HG03575 (cell line): ENCODE data around the gene MYBPHL.

Experiments
- ATAC-seq: cut with Tn5 transposase; IDR thresholded peaks from one replicate; pipeline ENCODE4 v1.9.1; 2021; ENCODE audit not compliant: unreplicated experiment, insufficient number of reproducible peaks, low FRiP score; ENCODE audit errors: extremely low read depth

The MYBPHL gene

GRCh38 chr1:109306832-109307273 lies at the start of gene MYBPHL:
Gene MYBPHL, minus strand, starts transcription at chr1:109307011. Its CDS starts 20 bp downstream, at chr1:109306991.
- no peak for ATAC-seq

DNA sequence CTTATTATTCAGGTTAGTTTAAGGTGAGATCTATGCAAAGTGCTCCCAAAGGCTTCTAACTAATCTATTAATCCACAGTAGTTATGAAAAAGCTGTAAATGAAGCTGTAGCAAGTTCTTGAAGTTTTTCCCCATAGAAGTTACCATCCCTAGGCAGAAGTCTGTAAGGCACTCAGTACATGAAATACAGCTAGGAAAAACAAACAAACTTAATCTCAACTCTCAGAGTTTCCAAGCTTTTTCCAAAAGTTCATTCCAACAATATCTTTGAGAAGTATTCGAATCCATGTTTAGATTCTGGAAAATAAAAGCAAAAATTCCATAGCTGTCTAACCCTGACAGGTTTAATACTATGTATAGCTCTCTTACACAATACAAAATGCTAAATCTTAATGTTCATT lies 49.7 kb upstream of the MYBPHL start:
- no peak for ATAC-seq

- no peak for ATAC-seq
Observed at GRCh38 chr1:109354929-109355328, 48.1 kb upstream of the MYBPHL start.

DNA sequence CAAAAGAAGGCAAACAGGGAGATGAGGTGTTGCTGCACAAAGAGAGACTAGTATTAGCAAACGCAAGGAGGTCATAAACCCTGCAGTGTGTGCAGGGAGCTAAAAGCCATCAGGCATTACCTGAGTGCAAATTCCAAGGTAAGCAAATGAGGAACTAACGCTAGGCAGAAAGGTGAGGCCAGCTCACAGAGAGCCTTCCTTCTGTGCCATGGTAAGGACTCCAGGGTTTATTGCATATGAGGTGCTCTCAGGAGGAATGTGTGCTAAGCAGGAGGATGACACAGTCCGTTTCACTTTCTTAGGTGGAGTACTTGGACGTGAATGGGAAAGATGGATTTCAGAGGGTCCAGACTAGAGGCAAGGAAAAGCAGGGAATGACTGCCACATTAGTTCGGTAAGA lies 44.6 kb upstream of the MYBPHL start:
- ATAC-seq = no peak

- no peak for ATAC-seq
Observed at GRCh38 chr1:109350655-109351054, 43.8 kb upstream of the MYBPHL start.

- ATAC-seq = no peak
Observed at GRCh38 chr1:109350182-109350581, 43.4 kb upstream of the MYBPHL start.

GRCh38 chr1:109347511-109347910 lies 40.7 kb upstream of the MYBPHL start:
- ATAC-seq = no peak

GRCh38 chr1:109341944-109342930 lies 35.4 kb upstream of the MYBPHL start:
- ATAC-seq = no peak

- no peak for ATAC-seq
Observed at GRCh38 chr1:109338608-109339007, 31.8 kb upstream of the MYBPHL start.

- ATAC-seq = no peak
Observed at GRCh38 chr1:109338091-109338490, 31.3 kb upstream of the MYBPHL start.

DNA sequence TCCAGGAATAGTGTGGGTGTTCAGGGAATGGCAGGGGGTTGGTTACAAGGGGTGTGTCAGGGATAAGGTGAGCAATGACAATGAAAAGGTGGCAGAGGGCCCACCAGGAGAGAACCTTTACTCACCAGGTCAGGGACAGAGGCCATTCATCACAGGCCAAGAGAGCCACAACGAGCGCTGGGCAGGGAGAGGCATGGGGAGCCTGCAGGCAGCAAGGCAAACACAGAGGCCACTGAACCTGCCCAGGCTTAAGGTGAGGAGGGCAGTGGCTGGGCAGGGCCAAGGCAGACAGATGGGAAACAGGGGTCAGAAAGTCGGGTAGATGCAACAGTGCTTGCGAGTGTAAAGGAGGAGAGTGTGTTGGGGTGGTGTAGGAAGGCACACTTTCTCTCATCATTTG lies 28.3 kb upstream of the MYBPHL start:
- ATAC-seq = no peak

GRCh38 chr1:109331113-109331512 lies 24.3 kb upstream of the MYBPHL start:
- no peak for ATAC-seq

GRCh38 chr1:109327285-109327684 lies 20.5 kb upstream of the MYBPHL start:
- no peak for ATAC-seq

DNA sequence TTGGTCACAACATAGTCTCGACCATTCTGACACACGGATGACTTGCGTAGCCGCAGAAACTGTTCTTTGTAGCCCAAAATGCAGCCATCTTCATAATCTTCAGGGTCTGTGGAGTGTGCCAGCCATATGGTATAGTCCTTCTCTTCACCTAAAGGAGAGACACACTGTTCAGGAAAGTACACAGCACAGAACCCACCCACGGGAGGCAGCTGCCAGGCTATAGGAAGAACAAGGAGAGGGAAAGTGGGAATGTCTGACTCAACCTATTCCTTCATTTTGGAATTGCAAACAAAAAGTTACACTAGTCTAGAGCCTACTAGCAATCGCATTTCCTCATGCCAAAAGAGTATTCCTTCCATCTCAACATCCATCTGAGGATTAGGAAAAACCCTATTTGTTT lies 16.2 kb upstream of the MYBPHL start:
- no peak for ATAC-seq

DNA sequence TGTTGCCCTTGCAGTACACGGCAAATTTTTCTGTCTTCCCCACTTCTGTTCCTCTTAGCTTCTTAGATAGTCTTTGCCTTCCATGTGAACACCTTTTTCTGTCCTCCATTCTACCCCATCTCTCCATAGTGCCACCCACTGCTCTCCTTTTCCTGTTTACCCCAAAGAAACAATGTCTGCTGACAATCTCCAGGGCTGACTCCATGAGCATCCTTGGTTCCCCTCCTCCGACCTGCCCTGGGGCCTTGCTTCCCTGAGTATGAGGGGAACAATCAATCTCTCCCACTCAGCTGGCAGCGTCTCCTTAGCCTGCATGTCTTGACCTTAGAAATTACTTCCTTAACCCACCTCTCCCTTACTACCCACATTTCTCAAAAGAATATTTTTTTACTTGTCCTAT lies 12.3 kb upstream of the MYBPHL start:
- ATAC-seq = no peak

- ATAC-seq = no peak
Observed at GRCh38 chr1:109316506-109316905, 9.7 kb upstream of the MYBPHL start.

GRCh38 chr1:109315288-109315687 lies 8.5 kb upstream of the MYBPHL start:
- ATAC-seq = no peak

DNA sequence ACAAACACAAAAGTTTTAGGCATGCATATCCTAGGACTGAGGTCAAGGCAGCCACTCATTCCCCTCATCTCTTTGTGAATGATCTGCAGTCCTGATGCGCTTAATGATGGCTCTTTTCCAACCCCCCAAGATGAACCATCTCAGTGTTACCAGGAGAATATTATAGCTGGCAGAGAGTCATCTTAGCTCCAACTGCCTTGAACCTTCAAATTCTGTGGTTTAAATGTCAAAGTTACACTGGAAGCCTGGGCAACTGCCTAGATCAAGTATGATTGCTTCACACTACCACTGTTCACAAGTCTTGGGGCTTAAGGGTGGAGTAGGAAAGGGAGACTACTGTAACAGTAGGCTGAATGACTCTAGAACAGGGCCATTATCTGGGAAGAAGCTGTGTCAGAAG lies 8.0 kb upstream of the MYBPHL start:
- no peak for ATAC-seq

- no peak for ATAC-seq
Observed at GRCh38 chr1:109312978-109313775, 6.4 kb upstream of the MYBPHL start.

- no peak for ATAC-seq
Observed at GRCh38 chr1:109312246-109312645, 5.4 kb upstream of the MYBPHL start.
